ENCODE data around the gene HSD17B14.
"Not testable (repeated sequence)": the region's sequence is repeated elsewhere in the genome, so short reads cannot be mapped to it uniquely, and the experiment has no call there.

HSD17B14 gene

GRCh38 chr19:48772503-48772953 lies 63.8 kb downstream of the HSD17B14 start:
- no peak for TF ChIP-seq CTCF (IDR thresholded peaks at IDR 0.05; ENCODE audit: borderline replicate concordance, control extremely low read depth, extremely low read depth, insufficient read depth, missing control alignments)
- in situ Hi-C loops (cut with MboI; ENCODE audit: low sequenced_read_pairs, unreplicated experiment), result no loop called here
- no peak for DNase-seq (ENCODE audit: low spot score)

DNA sequence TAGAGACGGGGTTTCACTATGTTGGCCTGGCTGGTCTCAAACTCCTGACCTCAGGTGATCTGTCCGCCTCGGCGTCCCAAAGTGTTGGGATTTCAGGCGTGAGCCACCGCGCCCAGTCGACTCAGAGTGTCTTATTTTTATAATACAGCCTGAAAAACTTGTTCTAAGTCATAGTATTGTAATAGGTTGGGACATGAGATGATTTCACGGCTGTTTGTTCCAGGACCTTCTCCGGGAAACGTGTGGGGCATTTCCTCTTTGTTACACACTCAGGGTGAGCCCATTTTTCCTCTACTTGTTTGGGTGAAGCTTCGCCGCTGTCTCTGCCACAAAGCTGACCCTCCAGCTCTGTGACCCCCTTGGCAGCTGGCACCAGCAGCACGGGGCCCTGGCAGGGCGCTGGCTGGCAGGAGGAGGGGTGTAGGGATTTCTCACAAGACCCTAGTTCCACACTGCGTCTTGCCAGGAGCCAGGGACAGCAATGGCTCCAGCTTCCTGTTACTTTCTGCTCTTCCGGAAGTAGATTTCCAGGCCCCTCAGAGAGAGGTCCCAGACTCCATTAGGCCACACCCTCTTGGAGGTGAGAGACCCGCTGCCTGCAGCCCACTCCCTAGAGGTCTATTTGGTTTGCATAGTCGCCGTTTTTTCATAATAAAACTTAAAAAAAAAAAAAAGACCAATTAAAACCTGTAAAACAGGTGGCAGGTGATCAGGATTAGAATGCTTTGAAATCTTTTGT lies 65.4 kb downstream of the HSD17B14 start:
- DNase-seq (ENCODE audit: low spot score), result no peak
- in situ Hi-C loops (cut with MboI; ENCODE audit: low sequenced_read_pairs, unreplicated experiment), result no loop called here
- TF ChIP-seq CTCF (IDR thresholded peaks at IDR 0.05; ENCODE audit: borderline replicate concordance, control extremely low read depth, extremely low read depth, insufficient read depth, missing control alignments), result no peak

DNA sequence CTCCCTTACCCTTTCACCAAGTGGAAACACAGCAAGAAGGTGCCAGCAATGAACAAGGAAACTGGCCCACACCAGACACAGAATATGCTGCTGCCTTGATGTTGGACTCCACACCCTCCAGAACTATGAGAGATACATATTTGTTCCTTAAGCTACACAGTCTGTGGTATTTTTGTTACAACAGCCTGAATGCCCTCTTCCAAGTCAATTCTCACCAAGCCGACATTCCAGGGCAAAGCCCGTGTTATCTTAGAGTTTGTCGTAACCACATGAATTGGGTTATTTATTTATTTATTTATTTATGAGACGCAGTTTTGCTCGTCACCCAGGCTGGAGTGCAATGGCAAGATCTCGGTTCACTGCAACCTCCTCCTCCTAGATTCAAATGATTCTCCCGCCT lies 66.0 kb downstream of the HSD17B14 start:
- DNase-seq (ENCODE audit: low spot score), result no peak
- TF ChIP-seq CTCF (IDR thresholded peaks at IDR 0.05; ENCODE audit: borderline replicate concordance, control extremely low read depth, extremely low read depth, insufficient read depth, missing control alignments), result no peak
- in situ Hi-C loops (cut with MboI; ENCODE audit: low sequenced_read_pairs, unreplicated experiment), result no loop called here

DNA sequence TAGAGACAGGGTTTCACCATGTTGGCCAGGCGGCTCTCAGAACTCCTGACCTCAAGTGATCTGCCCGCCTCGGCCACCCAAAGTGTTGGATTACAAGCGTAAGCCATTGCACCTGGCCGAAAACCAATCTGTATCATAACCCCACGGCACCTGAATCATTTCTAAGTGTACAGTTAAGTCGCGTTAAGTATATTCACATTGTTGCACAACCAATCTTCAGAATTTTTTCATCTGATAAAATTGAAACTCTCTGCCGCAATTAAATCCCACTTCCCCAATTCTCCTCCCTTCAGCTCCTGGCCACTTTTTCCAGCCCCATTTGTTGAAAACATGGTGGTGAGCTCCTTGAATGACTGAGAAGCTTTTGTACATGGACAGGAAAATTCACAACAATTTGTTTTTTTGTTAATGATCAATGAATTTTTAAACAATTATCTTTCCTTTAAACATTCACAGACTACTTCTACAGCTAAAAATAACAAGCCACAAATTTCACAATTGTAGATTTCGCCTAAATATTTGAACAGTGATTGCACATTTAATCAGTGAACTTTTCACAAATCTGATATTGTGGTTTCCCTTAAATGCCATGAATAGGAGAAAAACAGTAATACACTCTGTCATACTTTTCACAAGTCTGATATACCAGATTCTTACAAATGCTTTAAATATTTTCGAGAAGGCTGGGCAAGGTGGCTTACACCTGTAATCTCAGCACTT lies 67.1 kb downstream of the HSD17B14 start:
- in situ Hi-C loops (cut with MboI; ENCODE audit: low sequenced_read_pairs, unreplicated experiment), result no loop called here
- no peak for TF ChIP-seq CTCF (IDR thresholded peaks at IDR 0.05; ENCODE audit: borderline replicate concordance, control extremely low read depth, extremely low read depth, insufficient read depth, missing control alignments)
- DNase-seq (ENCODE audit: low spot score), result no peak

GRCh38 chr19:48768171-48768753 lies 68.0 kb downstream of the HSD17B14 start:
- DNase-seq (ENCODE audit: low spot score); in situ Hi-C loops (cut with MboI; ENCODE audit: low sequenced_read_pairs, unreplicated experiment): not testable (repeated sequence)

GRCh38 chr19:48765816-48766215 lies 70.5 kb downstream of the HSD17B14 start:
- DNase-seq (ENCODE audit: low spot score); in situ Hi-C loops (cut with MboI; ENCODE audit: low sequenced_read_pairs, unreplicated experiment): not testable (repeated sequence)

All from GM13976 (cell line).